GM12801 (cell line): ENCODE measurements around the gene CADPS.

Experiments used
- CTCF ChIP-seq: IDR thresholded peaks from one replicate; pipeline ENCODE4 v1.5.1; 2011; ENCODE audit warnings: control low read depth; ENCODE audit not compliant: insufficient read length; ENCODE audit errors: extremely low read depth

CADPS gene

GRCh38 chr3:62604751-62605351 lies 270.4 kb downstream of the CADPS start:
- no peak for TF ChIP-seq CTCF

- no peak for TF ChIP-seq CTCF
Observed at GRCh38 chr3:62604298-62604697, 270.9 kb downstream of the CADPS start.

GRCh38 chr3:62602987-62603386 lies 272.2 kb downstream of the CADPS start:
- TF ChIP-seq CTCF, result no peak

GRCh38 chr3:62602129-62602770 lies 273.0 kb downstream of the CADPS start:
- TF ChIP-seq CTCF, result no peak

GRCh38 chr3:62601238-62602070 lies 273.8 kb downstream of the CADPS start:
- no peak for TF ChIP-seq CTCF

- no peak for TF ChIP-seq CTCF
Observed at GRCh38 chr3:62600033-62600432, 275.2 kb downstream of the CADPS start.

GRCh38 chr3:62597491-62597890 lies 277.7 kb downstream of the CADPS start:
- TF ChIP-seq CTCF, result no peak
